Activated naive CD8-positive, alpha-beta T cell treated with anti-CD3 and anti-CD28 coated beads for 36 hours (primary cell): Measurements from ENCODE around the gene RAI1. TPM values are rescaled to one million over a fixed set of nuclear protein-coding genes. Genes with fewer than 3 reads are reported as not detected.
"Not testable (repeated sequence)": the region's sequence is repeated elsewhere in the genome, so short reads cannot be mapped to it uniquely, and the experiment has no call there.

Experiments
- DNase-seq: peaks from one replicate; pipeline ENCODE4 v3.0.0; 2021
- H3K27ac Mint-ChIP-seq: one replicate; pipeline ENCODE4 v1.8.0; 2022; ENCODE audit warnings: mild to moderate bottlenecking, moderate library complexity, mixed read lengths
- H3K27me3 Mint-ChIP-seq: one replicate; pipeline ENCODE4 v1.8.0; 2022; ENCODE audit warnings: mild to moderate bottlenecking, mixed read lengths
- H3K36me3 Mint-ChIP-seq: one replicate; pipeline ENCODE4 v1.8.0; 2021; ENCODE audit warnings: mild to moderate bottlenecking, mixed read lengths
- H3K4me1 Mint-ChIP-seq: one replicate; pipeline ENCODE4 v1.8.0; 2021; ENCODE audit warnings: mixed read lengths
- H3K4me3 Mint-ChIP-seq: one replicate; pipeline ENCODE4 v1.8.0; 2022; ENCODE audit warnings: mild to moderate bottlenecking, moderate library complexity, mixed read lengths
- H3K9me3 Mint-ChIP-seq: one replicate; pipeline ENCODE4 v1.8.0; 2022; ENCODE audit warnings: mixed read lengths
- total RNA-seq, 2 experiments: library from RNA; stranded (reverse); gene quantifications; one replicate each; pipeline ENCODE4 v1.2.3, GENCODE V29; 2021

The RAI1 gene, protein sequence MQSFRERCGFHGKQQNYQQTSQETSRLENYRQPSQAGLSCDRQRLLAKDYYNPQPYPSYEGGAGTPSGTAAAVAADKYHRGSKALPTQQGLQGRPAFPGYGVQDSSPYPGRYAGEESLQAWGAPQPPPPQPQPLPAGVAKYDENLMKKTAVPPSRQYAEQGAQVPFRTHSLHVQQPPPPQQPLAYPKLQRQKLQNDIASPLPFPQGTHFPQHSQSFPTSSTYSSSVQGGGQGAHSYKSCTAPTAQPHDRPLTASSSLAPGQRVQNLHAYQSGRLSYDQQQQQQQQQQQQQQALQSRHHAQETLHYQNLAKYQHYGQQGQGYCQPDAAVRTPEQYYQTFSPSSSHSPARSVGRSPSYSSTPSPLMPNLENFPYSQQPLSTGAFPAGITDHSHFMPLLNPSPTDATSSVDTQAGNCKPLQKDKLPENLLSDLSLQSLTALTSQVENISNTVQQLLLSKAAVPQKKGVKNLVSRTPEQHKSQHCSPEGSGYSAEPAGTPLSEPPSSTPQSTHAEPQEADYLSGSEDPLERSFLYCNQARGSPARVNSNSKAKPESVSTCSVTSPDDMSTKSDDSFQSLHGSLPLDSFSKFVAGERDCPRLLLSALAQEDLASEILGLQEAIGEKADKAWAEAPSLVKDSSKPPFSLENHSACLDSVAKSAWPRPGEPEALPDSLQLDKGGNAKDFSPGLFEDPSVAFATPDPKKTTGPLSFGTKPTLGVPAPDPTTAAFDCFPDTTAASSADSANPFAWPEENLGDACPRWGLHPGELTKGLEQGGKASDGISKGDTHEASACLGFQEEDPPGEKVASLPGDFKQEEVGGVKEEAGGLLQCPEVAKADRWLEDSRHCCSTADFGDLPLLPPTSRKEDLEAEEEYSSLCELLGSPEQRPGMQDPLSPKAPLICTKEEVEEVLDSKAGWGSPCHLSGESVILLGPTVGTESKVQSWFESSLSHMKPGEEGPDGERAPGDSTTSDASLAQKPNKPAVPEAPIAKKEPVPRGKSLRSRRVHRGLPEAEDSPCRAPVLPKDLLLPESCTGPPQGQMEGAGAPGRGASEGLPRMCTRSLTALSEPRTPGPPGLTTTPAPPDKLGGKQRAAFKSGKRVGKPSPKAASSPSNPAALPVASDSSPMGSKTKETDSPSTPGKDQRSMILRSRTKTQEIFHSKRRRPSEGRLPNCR (N-terminal part only)
- total RNA-seq: 10 to 100 TPM; 19.6 to 21.1 TPM

DNA sequence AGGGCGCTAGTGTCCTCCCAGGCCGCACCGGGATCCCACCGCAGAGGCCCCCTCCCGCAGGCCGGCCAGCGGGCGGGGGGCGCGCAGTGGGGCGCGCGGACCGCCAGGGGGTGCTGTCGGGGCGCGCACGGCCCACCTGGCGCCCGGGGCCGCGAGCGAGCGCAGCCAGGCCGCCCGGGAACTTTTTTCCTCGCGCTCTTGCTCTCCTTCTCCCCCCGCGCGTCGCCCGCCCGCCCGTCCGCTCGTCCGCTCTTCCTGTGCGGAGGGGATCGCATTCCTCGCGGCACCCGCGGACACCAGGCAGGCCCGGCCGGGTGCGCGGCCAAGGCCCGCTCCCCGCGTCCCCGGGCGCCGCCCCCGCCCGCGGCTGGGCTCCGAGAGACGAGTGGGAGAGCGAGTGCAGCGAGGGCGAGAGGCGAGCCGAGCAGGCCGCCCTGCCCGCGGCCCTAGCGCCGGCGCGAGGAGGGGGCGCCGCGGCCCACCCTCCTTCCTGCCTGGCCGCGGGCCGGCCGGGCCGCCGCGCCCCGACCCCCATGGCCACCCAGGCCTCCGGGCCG is at the start of gene RAI1:
Gene RAI1, plus strand, starts transcription at position 272 of the 557 bp plus-strand sequence. CDS start 111,491 bp downstream, outside the sequence.
- Mint-ChIP-seq H3K4me1 (peaks cover 37% of the 10 kb centered on the region), H3K9me3 (no peaks in the 10 kb centered on the region), H3K27me3 (peaks cover 3% of the 10 kb centered on the region), H3K27ac (peak within 1 kb of the TSS; percentile 91), H3K36me3 (no peaks in the 10 kb centered on the region), H3K4me3 (peak within 1 kb of the TSS; percentile 88)
- DNase-seq: peak; percentile 84

DNA sequence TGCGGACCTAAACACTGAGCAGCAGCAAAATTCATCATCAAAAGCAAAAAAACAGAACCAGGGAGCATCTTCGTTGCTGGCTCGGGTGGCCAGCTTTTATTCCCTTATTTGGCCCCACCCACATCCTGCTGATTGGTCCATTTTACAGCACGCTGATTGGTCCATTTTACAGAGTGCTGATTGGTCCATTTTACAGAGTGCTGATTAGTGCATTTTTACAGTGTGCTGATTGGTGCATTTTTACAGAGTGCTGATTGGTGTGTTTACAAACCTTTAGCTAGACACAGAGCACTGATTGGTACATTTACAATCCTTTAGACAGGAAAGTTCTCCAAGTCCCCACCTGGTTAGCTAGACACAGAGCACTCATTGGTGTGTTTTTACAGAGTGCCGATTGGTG is 48.6 kb upstream of the RAI1 start:
- DNase-seq, H3K27ac Mint-ChIP-seq, H3K36me3 Mint-ChIP-seq, H3K4me1 Mint-ChIP-seq, H3K27me3 Mint-ChIP-seq, H3K9me3 Mint-ChIP-seq, H3K4me3 Mint-ChIP-seq: not testable (repeated sequence)

DNA sequence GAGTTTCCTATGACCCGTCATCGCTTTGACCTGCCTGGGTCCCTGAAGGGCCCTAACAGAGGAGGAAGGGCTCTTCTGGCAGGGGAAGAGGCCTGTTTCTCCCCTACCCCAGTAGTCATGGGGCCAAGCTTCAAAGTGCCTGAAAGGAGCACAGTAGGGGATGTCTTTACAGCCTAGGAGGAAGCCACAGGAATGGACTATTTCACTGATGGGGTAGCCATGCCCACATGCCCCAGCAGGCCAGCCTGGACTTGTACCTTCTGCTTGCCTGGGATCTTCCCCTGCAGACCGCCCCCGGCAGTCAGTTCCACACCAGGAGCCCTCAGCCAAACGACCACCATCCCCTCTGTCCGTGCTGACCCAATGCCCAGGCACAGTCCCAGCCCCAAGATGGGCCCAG is 47.9 kb upstream of the RAI1 start:
- Mint-ChIP-seq H3K4me1 (peaks cover 4% of the 10 kb centered on the region), H3K36me3 (no peaks in the 10 kb centered on the region), H3K4me3 (no peak overlapping the region), H3K27ac (peak overlapping the region; percentile 9), H3K9me3 (peaks cover 1% of the 10 kb centered on the region), H3K27me3 (no peaks in the 10 kb centered on the region)
- no peak for DNase-seq

DNA sequence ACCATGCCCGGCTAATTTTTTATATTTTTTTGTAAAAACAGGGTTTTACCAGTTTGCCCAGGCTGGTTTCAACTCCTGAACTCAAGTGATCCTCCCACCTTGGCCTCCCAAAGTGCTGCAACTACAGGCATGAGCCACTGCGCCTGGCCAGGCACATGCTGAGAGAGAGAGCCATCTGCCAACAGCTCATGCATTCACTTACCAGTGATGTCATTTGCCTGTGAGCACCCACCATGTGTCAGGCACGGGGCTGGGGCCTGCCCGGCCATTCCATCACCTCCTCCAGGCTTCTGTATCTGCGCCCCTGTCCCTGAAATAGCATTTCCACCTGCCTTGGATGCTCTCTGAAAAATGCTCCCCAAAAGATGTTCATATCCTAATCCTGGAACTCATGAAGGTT is 46.1 kb upstream of the RAI1 start:
- Mint-ChIP-seq H3K4me3 (no peak overlapping the region), H3K36me3 (no peaks in the 10 kb centered on the region), H3K4me1 (no peaks in the 10 kb centered on the region), H3K27me3 (no peaks in the 10 kb centered on the region), H3K9me3 (no peaks in the 10 kb centered on the region), H3K27ac (no peak overlapping the region)
- no peak for DNase-seq

DNA sequence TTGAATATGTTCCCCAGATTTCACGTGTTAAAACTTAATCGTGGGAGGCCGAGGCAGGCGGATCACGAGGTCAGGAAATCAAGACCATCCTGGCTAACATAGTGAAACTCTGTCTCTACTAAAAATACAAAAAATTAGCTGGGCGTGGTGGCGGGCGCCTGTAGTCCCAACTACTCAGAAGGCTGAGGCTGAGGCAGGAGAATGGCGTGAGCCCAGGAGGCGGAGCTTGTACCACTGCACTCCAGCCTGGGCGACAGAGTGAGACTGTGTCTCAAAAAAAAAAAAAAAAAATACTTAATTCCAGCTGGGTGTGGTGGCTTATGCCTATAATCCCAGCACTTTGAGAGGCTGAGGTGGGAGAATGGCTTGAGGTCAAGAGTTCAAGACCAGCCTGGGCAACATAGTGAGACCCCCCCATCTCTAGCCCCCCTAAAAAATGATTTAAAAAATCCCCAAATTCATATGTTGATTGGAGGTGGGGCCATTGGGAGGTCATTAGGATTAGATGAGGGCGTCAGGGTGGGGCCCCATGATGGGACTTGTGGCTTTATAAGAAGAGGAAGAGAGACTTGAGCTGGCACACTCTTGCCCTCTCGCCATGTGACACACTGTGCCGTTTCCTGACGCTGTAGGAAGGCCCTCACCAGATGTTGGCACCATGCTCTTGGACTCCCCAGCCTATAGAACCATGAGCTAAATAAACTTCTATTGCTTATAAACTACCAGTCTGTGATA is 45.6 kb upstream of the RAI1 start:
- not testable (repeated sequence) for H3K4me3 Mint-ChIP-seq, DNase-seq, H3K9me3 Mint-ChIP-seq, H3K4me1 Mint-ChIP-seq, H3K27ac Mint-ChIP-seq, H3K36me3 Mint-ChIP-seq, H3K27me3 Mint-ChIP-seq

DNA sequence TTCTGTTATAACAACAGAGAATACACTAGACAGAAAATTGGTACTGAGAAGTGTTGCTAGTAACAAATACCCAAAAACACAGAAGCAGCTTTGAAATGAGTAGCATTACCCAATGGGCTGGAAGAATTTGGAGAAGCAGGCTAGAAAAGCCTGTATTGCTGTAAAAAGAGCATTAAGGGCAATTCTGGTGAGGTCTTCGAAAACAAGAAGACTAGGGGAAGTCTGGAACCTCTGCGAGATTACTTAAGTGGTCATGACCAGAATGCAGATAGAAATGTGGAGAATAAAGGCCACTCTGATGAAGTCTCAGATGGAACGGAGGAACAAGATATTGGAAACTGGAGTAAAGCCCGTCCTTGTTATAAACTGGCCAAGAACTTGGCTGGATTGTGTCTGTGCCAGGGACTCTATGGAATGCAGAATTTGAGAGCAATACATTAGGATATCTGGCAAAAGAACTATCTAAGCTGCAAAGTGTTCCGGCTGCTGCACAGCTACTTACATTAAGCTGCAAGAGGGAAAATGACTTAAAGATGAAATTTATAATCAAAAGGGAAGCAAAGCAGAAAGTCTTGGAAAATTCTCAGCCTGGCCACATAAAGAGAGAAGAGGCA is 44.9 kb upstream of the RAI1 start:
- no peak overlapping the region for H3K27ac Mint-ChIP-seq
- no peak overlapping the region for H3K4me3 Mint-ChIP-seq
- H3K4me1 Mint-ChIP-seq: no peaks in the 10 kb centered on the region
- H3K27me3 Mint-ChIP-seq: no peaks in the 10 kb centered on the region
- no peaks in the 10 kb centered on the region for H3K9me3 Mint-ChIP-seq
- H3K36me3 Mint-ChIP-seq: no peaks in the 10 kb centered on the region
- no peak for DNase-seq

DNA sequence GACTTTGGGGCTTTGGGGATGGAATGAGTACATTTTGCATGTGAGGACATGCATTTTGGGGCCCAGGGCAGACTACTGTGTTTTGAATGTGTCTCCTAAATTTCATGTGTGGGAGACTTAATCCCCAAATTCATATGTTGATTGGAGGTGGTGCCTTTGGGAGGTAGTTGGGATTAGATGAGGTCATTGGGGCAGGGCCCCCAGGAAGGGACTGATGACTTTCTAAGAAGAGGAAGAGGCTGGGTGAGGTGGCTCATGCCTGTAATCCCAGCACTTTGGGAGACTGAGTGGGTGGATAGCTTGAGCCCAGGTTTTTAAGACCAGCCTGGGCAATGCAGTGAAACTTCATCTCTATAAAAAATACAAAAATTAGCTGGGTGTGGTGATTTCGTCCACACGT is 42.8 kb upstream of the RAI1 start:
- H3K27me3 Mint-ChIP-seq: peaks cover 3% of the 10 kb centered on the region
- no peak for DNase-seq
- H3K36me3 Mint-ChIP-seq: no peaks in the 10 kb centered on the region
- no peak overlapping the region for H3K4me3 Mint-ChIP-seq
- H3K4me1 Mint-ChIP-seq: no peaks in the 10 kb centered on the region
- no peak overlapping the region for H3K27ac Mint-ChIP-seq
- no peaks in the 10 kb centered on the region for H3K9me3 Mint-ChIP-seq

DNA sequence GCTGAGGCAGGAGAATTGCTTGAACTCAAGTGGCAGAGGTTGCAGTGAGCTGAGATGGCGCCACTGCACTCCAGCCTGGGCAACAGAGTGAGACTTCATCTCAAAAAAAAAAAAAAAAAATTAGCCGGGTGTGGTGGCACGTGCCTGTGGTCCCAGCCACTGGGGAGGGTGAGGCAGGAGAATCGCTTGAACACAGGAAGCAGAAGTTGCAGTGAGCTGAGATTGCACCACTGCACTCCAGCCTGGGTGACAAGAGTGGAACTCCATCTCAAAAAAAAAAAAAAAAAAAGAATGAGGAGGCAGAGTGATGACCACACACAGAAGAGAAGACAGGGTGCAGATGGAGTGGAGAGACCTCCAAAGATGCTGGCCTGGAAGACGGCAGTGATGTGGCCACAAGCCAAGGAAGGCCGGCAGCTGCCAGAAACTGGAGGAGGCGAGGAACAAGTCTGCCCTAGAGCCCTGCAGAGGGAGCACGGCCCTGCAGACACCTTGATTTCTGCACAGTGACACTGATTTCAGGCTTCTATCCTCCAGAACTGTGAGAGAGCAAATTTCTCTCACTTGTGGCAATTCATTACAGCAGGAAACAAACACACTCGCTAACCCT is 41.5 kb upstream of the RAI1 start:
- not testable (repeated sequence) for H3K27me3 Mint-ChIP-seq, H3K4me1 Mint-ChIP-seq, H3K36me3 Mint-ChIP-seq, H3K27ac Mint-ChIP-seq, H3K4me3 Mint-ChIP-seq, DNase-seq, H3K9me3 Mint-ChIP-seq

DNA sequence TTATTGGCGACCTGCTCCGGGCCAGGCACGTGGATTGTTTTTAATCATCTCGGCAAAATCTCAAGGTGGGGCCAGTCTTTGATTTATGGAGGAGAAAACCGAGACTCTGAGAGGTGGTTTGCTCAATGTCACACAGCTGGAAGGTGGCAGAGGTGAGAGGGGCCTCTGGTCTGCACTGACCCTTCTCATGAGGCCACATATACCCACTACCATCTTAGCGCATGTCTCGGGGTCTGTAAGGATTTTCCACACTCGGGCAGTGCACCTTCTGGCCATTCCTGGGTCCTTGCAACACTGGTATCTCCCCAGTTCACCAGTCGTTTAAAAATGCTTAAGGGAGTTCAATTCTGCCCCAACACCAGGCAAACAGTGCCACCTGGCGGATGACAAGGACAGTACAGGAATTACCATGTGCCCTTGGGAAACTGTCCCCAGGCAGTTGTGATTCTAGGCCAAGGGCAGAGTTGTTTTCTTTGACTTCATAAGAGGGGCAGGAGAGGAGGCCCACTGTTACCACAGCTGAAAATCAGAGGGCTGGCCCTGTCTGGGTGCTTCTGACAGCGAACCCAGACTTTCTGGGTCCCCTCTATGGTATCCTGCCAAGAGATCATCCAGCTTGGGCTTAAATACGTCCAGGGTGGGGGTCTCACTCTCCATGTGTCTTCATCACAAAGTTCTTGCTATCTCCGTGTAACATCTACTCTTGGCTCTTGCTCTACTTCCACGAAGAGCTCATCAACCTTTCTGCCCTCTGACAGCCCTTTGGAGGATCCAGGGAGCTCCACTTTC is 39.4 kb upstream of the RAI1 start:
- peaks cover 2% of the 10 kb centered on the region for H3K9me3 Mint-ChIP-seq
- DNase-seq: peak; percentile 71
- H3K4me1 Mint-ChIP-seq: no peaks in the 10 kb centered on the region
- no peaks in the 10 kb centered on the region for H3K36me3 Mint-ChIP-seq
- no peak overlapping the region for H3K27ac Mint-ChIP-seq
- H3K27me3 Mint-ChIP-seq: peaks cover 3% of the 10 kb centered on the region
- H3K4me3 Mint-ChIP-seq: no peak overlapping the region

DNA sequence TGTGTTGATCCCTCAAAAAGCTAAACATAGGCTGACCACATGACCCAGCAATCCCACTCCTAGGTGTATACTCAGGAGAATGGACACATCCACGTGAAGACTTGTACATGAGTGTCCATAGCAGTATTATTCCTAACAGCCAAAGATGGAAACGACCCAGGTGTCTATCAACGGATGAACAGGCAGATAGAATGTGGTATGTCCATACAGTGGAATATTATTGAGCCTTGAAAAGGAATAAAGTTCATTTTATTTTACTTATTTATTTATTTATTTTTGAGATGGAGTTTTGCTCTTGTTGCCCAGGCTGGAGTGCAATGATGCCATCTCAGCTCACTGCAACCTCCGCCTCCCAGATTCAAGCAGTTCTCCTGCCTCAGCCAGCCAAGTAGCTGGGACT is 36.1 kb upstream of the RAI1 start:
- not testable (repeated sequence) for H3K4me1 Mint-ChIP-seq, H3K9me3 Mint-ChIP-seq, DNase-seq, H3K36me3 Mint-ChIP-seq, H3K4me3 Mint-ChIP-seq, H3K27me3 Mint-ChIP-seq, H3K27ac Mint-ChIP-seq

DNA sequence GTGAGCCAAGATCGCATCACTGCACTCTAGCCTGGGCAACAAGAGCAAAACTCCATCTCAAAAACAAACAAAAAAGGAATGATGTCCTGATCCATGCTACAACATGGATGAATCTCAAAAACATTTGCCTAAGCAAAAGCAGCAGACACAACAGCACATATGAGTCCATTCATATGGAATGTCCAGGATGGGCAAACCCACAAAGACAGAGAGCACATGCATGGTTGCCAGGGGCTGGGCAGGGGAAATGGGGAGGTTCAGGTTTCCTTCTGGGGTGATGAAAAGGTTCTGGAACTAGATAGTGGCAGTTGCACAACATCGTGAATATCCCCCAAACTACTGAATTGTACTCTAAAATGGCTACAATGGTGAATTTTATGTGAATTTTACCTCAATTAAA is 35.3 kb upstream of the RAI1 start:
- peaks cover 3% of the 10 kb centered on the region for H3K27me3 Mint-ChIP-seq
- no peak for DNase-seq
- no peak overlapping the region for H3K27ac Mint-ChIP-seq
- no peaks in the 10 kb centered on the region for H3K4me1 Mint-ChIP-seq
- peaks cover 5% of the 10 kb centered on the region for H3K36me3 Mint-ChIP-seq
- no peak overlapping the region for H3K4me3 Mint-ChIP-seq
- peaks cover 7% of the 10 kb centered on the region for H3K9me3 Mint-ChIP-seq

DNA sequence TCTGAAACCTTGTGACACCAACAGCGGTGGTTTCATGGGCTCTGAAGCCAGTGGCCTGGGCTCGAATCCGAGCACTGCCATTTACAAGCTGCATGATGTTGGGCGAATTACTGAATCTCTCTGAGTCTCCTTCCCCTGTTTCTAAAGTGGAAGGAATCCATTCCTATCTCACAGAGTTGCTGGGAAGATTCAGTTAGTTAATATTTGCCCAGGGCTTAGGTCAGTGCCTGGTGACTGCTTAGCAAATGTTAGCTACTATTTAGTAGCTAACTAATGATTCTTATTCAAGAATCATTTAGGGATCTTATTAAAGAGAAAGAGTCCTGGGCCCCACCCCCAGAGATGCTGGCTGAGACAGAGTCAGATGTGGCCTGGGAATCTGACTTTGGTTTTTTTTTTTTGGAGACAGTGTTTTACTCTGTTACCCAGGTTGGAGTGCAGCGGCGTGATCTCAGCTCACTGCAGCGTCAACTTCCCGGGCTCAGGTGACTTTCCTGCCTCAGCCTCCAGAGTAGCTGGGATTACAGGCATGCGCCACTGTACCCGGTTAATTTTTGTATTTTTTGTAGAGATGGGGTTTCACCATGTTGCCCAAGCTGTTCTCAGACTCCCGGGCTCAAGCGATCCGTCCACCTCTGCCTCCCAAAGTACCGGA is 33.6 kb upstream of the RAI1 start:
- DNase-seq: no peak
- Mint-ChIP-seq H3K9me3 (peaks cover 8% of the 10 kb centered on the region), H3K4me3 (no peak overlapping the region), H3K27me3 (no peaks in the 10 kb centered on the region), H3K4me1 (no peaks in the 10 kb centered on the region), H3K36me3 (peaks cover 5% of the 10 kb centered on the region), H3K27ac (no peak overlapping the region)

DNA sequence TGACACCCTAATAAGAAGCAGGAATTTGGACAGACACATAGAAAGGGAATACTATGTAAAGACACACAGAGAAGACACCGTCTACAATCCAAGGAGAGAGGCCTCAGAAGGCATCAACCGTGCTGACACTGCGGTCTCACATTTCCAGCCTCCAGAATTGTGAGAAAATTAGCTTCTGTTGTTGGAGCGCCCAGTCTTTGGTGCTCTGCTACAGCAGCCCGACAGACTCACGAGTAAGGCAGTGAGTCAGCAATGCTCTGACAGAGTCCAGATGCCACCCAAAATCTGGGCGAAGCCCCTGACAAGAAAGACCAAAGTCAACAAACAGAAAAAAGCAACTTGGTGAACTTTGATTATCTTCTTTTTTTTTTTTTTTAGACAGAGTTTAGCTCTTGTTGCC is 32.5 kb upstream of the RAI1 start:
- Mint-ChIP-seq H3K9me3 (peaks cover 8% of the 10 kb centered on the region), H3K4me1 (no peaks in the 10 kb centered on the region), H3K27ac (no peak overlapping the region), H3K27me3 (no peaks in the 10 kb centered on the region), H3K4me3 (no peak overlapping the region), H3K36me3 (peaks cover 5% of the 10 kb centered on the region)
- DNase-seq: no peak
